IMR-90 (cell line): ENCODE results near the gene LMOD2. TPM values are rescaled to one million over a fixed set of nuclear protein-coding genes. Genes with fewer than 3 reads are reported as not detected.

Experiments used
- ATAC-seq: fragments of 200-7000 bp; cut with Tn5 transposase; 2 replicates; pipeline ENCODE4 v1.9.1; 2020; ENCODE audit warnings: low read depth, mild to moderate bottlenecking, moderate library complexity
- BruUV-seq: library from RNA; stranded (reverse); fragments of 400-500 nt; replicated peaks from 2 replicates; lab custom pipeline; 2021; lab: Mats Ljungman, UMichigan
- CTCF ChIA-PET: fragments of 300-600 bp; formaldehyde crosslinking; extraction: SDS; loops from one replicate; lab custom pipeline; 2021; ENCODE audit warnings: antibody characterized with exemption; lab: Yijun Ruan, JAX
- POLR2A ChIA-PET: fragments of 300-600 bp; sonication (Branson Sonifier 250); formaldehyde crosslinking; loops from one replicate; lab custom pipeline; 2022; ENCODE audit warnings: antibody characterized with exemption; ENCODE audit not compliant: unreplicated experiment; lab: Charles Lee
- DNase-seq: peaks from one replicate; pipeline ENCODE4 v3.0.0; 2013
- H2AFZ ChIP-seq: replicated peaks from 2 replicates; pipeline ENCODE3; 2013; ENCODE audit warnings: low read length, mild to moderate bottlenecking; ENCODE audit not compliant: poor library complexity
- H2AK5ac ChIP-seq: 2 replicates; pipeline ENCODE4 v1.6.1; 2013; ENCODE audit warnings: low read depth, low read length, inconsistent platforms
- H2AK9ac ChIP-seq: replicated peaks from 2 replicates; pipeline ENCODE3; 2013; ENCODE audit warnings: mild to moderate bottlenecking, low read depth, low read length, moderate library complexity; ENCODE audit not compliant: poor library complexity
- H2BK120ac ChIP-seq: 2 replicates; pipeline ENCODE4 v1.6.1; 2013; ENCODE audit warnings: low read depth, low read length, inconsistent platforms
- H2BK15ac ChIP-seq: 3 replicates; pipeline ENCODE4 v1.6.1; 2013; ENCODE audit warnings: low read depth, low read length, inconsistent platforms
- H2BK20ac ChIP-seq: 2 replicates; pipeline ENCODE4 v1.6.1; 2013; ENCODE audit warnings: low read depth, mild to moderate bottlenecking, inconsistent platforms, low read length, moderate library complexity
- H2BK5ac ChIP-seq: 2 replicates; pipeline ENCODE4 v1.6.1; 2013; ENCODE audit warnings: mild to moderate bottlenecking, low read depth, low read length, inconsistent platforms; ENCODE audit not compliant: poor library complexity, severe bottlenecking
- H3K14ac ChIP-seq: replicated peaks from 2 replicates; pipeline ENCODE4 v1.6.1; 2013; ENCODE audit warnings: low read depth, low read length, inconsistent platforms
- H3K18ac ChIP-seq: 2 replicates; pipeline ENCODE4 v1.6.1; 2013; ENCODE audit warnings: low read depth, low read length, control low read depth
- H3K23ac ChIP-seq: 2 replicates; pipeline ENCODE4 v1.6.1; 2013; ENCODE audit warnings: low read depth, low read length, inconsistent platforms
- H3K27ac ChIP-seq: 2 replicates; pipeline ENCODE4 v1.5.1; 2013; ENCODE audit warnings: mild to moderate bottlenecking, control low read depth, low read length; ENCODE audit not compliant: insufficient read depth
- H3K27me3 ChIP-seq: 2 replicates; pipeline ENCODE4 v1.6.1; 2013; ENCODE audit warnings: low read length; ENCODE audit not compliant: control insufficient read depth, insufficient read depth
- H3K36me3 ChIP-seq: 2 replicates; pipeline ENCODE4 v1.6.1; 2013; ENCODE audit warnings: low read length, mixed read lengths; ENCODE audit not compliant: control insufficient read depth, insufficient read depth
- H3K4ac ChIP-seq: 2 replicates; pipeline ENCODE4 v1.6.1; 2013; ENCODE audit warnings: low read depth, low read length, inconsistent platforms
- H3K4me1 ChIP-seq: 2 replicates; pipeline ENCODE4 v1.6.1; 2013; ENCODE audit warnings: low read length, mixed read lengths; ENCODE audit not compliant: control insufficient read depth, insufficient read depth
- H3K4me2 ChIP-seq: 2 replicates; pipeline ENCODE4 v1.6.1; 2013; ENCODE audit warnings: low read depth, mild to moderate bottlenecking, control low read depth, low read length, moderate library complexity
- H3K4me3 ChIP-seq: 2 replicates; pipeline ENCODE4 v1.5.1; 2013; ENCODE audit warnings: low read depth, mild to moderate bottlenecking, control low read depth, low read length, moderate library complexity; ENCODE audit not compliant: insufficient read depth
- H3K56ac ChIP-seq: 2 replicates; pipeline ENCODE4 v1.6.1; 2013; ENCODE audit warnings: low read length, inconsistent platforms; ENCODE audit not compliant: insufficient read depth; ENCODE audit errors: extremely low read depth
- H3K79me1 ChIP-seq, 2 experiments: 2 replicates each; pipeline ENCODE4 v1.6.1; 2013; ENCODE audit warnings: low read length in 2 of 2, inconsistent platforms in 1 of 2, low read depth in 1 of 2
- H3K9ac ChIP-seq: 2 replicates; pipeline ENCODE4 v1.6.1; 2013; ENCODE audit warnings: low read depth, low read length, control low read depth
- H3K9me1 ChIP-seq: 2 replicates; pipeline ENCODE4 v1.6.1; 2013; ENCODE audit warnings: low read length, inconsistent platforms; ENCODE audit not compliant: insufficient read depth
- H3K9me3 ChIP-seq: 2 replicates; pipeline ENCODE4 v1.6.1; 2013; ENCODE audit warnings: low read length; ENCODE audit not compliant: control insufficient read depth, insufficient read depth
- H4K20me1 ChIP-seq: 2 replicates; pipeline ENCODE4 v1.6.1; 2013; ENCODE audit warnings: low read length, inconsistent platforms; ENCODE audit not compliant: insufficient read depth
- H4K5ac ChIP-seq: 2 replicates; pipeline ENCODE4 v1.6.1; 2013; ENCODE audit warnings: mild to moderate bottlenecking, low read depth, low read length, control low read depth
- H4K8ac ChIP-seq, 2 experiments: 2 replicates each; pipeline ENCODE4 v1.6.1; 2013; ENCODE audit warnings: low read depth in 2 of 2, low read length in 2 of 2, control low read depth in 1 of 2, inconsistent platforms in 1 of 2
- H4K91ac ChIP-seq: 2 replicates; pipeline ENCODE4 v1.6.1; 2013; ENCODE audit warnings: low read depth, low read length, inconsistent platforms; ENCODE audit not compliant: insufficient read depth
- BHLHE40 ChIP-seq: fragments of 150-350 bp; IDR thresholded peaks from 2 replicates; pipeline ENCODE4 v1.6.1; 2016; ENCODE audit warnings: mild to moderate bottlenecking, low read depth, low read length
- CEBPB ChIP-seq: IDR thresholded peaks from 2 replicates; pipeline ENCODE4 v1.6.1; 2012; ENCODE audit warnings: low read depth, low read length, improper control_type of control experiment
- CHD1 ChIP-seq: IDR thresholded peaks from 2 replicates; pipeline ENCODE4 v1.6.1; 2012; ENCODE audit warnings: low read depth, low read length, improper control_type of control experiment
- FOS ChIP-seq: fragments of 150-350 bp; IDR thresholded peaks from 2 replicates; pipeline ENCODE4 v1.6.1; 2016; ENCODE audit warnings: low read depth, low read length
- MAZ ChIP-seq: IDR thresholded peaks from 2 replicates; pipeline ENCODE4 v1.6.1; 2012; ENCODE audit warnings: low read depth, mild to moderate bottlenecking, low read length, improper control_type of control experiment, moderate library complexity, borderline replicate concordance
- MXI1 ChIP-seq: IDR thresholded peaks from 2 replicates; pipeline ENCODE4 v1.6.1; 2012; ENCODE audit warnings: low read depth, mild to moderate bottlenecking, low read length, moderate library complexity, borderline replicate concordance
- NFE2L2 ChIP-seq: fragments of 150-350 bp; IDR thresholded peaks from 2 replicates; pipeline ENCODE4 v1.6.1; 2016; ENCODE audit warnings: low read depth, mild to moderate bottlenecking, low read length
- POLR2A ChIP-seq: IDR thresholded peaks from 2 replicates; pipeline ENCODE4 v1.6.1; 2012; ENCODE audit warnings: mild to moderate bottlenecking, low read depth, low read length
- SMC3 ChIP-seq: fragments of 150-350 bp; IDR thresholded peaks from 2 replicates; pipeline ENCODE4 v1.6.1; 2016; ENCODE audit warnings: low read depth, mild to moderate bottlenecking, antibody characterized with exemption, low read length, moderate library complexity
- WGBS, 2 experiments: methylation state at CpG; one replicate each; pipeline versions ENCODE4 v1.1.5 to v1.1.7; 2013; ENCODE audit warnings: missing lambda C conversion rate in 2 of 2; ENCODE audit not compliant: insufficient read length in 1 of 2; ENCODE audit errors: extremely low coverage in 2 of 2; 5-methylcytosine and 5-hydroxymethylcytosine counted together
- dilution Hi-C: fragments of 300-500 bp; cut with HindIII; formaldehyde crosslinking; loops from one replicate; pipeline ENCODE4 v1.14.3; 2018; ENCODE audit warnings: low sequenced_read_pairs; ENCODE audit not compliant: unreplicated experiment
- in situ Hi-C: fragments of 300-500 bp; cut with MboI; formaldehyde crosslinking; loops from 3 replicates; pipeline ENCODE4 v1.14.3; 2019; ENCODE audit warnings: low sequenced_read_pairs, inconsistent platforms, mixed read lengths
- intact Hi-C: fragments of 100-400 bp; cut with micrococcal nuclease; formaldehyde crosslinking; loops from 2 replicates; pipeline ENCODE4 v1.10.0; 2022
- polyA plus RNA-seq, 3 experiments: library from polyadenylated mRNA; depleted of rRNA; stranded (reverse); fragments of >200 nt; gene quantifications; 2 replicates each; pipeline ENCODE4 v1.2.3, GENCODE V29; 2012; ENCODE audit warnings: low replicate concordance in 1 of 3
- total RNA-seq: library from RNA; depleted of rRNA; stranded (reverse); fragments of >200 nt; gene quantifications from 2 replicates; pipeline ENCODE4 v1.2.3, GENCODE V29; 2012
- TF ChIP-seq, protein P1 (sequence below): fragments of 150-350 bp; IDR thresholded peaks from 2 replicates; pipeline ENCODE4 v1.6.1; 2016; ENCODE audit warnings: low read depth, mild to moderate bottlenecking, low read length, moderate library complexity, borderline replicate concordance
- TF ChIP-seq, protein P2 (sequence below): conservative IDR thresholded peaks from 2 replicates; pipeline ENCODE4 v1.5.1; 2012; ENCODE audit warnings: mild to moderate bottlenecking, low read depth, low read length, improper control_type of control experiment

Gene LMOD2
- total and polyA plus RNA-seq, 2 of the 4 experiments (the other 2 are of a cell fraction), result not detected

DNA sequence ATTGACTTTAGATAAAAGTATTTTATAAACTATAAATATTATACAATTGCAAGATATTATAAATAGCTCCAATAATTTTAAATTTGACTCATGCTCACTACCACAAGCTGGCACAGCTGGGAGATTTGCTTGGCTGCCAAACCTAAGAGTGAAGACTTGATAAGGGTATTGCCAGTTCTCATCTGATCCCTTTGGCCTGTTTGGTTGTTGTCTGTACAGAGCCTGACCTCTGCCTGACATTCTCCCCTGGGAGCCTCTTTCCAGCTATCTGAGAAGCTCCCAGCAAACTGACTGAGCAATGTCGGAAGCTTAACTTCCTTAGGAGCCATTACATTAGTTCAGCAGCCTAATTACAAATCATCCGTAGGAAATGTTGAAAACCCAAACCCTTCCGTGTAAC lies 10.2 kb upstream of the LMOD2 start:
- POLR2A ChIA-PET, result no interaction called here

More for the DNA sequence above, 10.2 kb upstream of the LMOD2 start:
- H4K8ac ChIP-seq, result no peak overlapping the region
- dilution Hi-C loops (no loop called here), intact Hi-C loops (no loop called here), in situ Hi-C loops (loop anchor here (25.0 kb wide), 1 partner anchor 217 kb away; no protein-coding TSS in a partner anchor)
- peaks cover 7% of the 10 kb centered on the region for H3K27me3 ChIP-seq
- no peaks in the 10 kb centered on the region for H3K9me1 ChIP-seq
- H3K4me1 ChIP-seq, result peaks cover 3% of the 10 kb centered on the region; the same call in 1 of the 2 replicates
- H2BK5ac ChIP-seq, result no peak overlapping the region
- no peaks in the 10 kb centered on the region for H4K20me1 ChIP-seq
- H3K4ac ChIP-seq, result no peak overlapping the region
- no peak overlapping the region for H3K56ac ChIP-seq
- TF ChIP-seq MXI1, result no peak
- no peak for TF ChIP-seq SMC3
- TF ChIP-seq POLR2A, result no peak
- TF ChIP-seq CEBPB, result no peak
- no peak for TF ChIP-seq MAZ
- TF ChIP-seq, protein P1, sequence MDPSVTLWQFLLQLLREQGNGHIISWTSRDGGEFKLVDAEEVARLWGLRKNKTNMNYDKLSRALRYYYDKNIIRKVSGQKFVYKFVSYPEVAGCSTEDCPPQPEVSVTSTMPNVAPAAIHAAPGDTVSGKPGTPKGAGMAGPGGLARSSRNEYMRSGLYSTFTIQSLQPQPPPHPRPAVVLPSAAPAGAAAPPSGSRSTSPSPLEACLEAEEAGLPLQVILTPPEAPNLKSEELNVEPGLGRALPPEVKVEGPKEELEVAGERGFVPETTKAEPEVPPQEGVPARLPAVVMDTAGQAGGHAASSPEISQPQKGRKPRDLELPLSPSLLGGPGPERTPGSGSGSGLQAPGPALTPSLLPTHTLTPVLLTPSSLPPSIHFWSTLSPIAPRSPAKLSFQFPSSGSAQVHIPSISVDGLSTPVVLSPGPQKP, result no peak
- TF ChIP-seq NFE2L2, result no peak
- TF ChIP-seq BHLHE40, result no peak
- no peak for TF ChIP-seq FOS
- TF ChIP-seq, protein P2, sequence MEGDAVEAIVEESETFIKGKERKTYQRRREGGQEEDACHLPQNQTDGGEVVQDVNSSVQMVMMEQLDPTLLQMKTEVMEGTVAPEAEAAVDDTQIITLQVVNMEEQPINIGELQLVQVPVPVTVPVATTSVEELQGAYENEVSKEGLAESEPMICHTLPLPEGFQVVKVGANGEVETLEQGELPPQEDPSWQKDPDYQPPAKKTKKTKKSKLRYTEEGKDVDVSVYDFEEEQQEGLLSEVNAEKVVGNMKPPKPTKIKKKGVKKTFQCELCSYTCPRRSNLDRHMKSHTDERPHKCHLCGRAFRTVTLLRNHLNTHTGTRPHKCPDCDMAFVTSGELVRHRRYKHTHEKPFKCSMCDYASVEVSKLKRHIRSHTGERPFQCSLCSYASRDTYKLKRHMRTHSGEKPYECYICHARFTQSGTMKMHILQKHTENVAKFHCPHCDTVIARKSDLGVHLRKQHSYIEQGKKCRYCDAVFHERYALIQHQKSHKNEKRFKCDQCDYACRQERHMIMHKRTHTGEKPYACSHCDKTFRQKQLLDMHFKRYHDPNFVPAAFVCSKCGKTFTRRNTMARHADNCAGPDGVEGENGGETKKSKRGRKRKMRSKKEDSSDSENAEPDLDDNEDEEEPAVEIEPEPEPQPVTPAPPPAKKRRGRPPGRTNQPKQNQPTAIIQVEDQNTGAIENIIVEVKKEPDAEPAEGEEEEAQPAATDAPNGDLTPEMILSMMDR, result no peak
- TF ChIP-seq CHD1, result no peak
- no peak overlapping the region for H3K23ac ChIP-seq
- no peak overlapping the region for H4K5ac ChIP-seq
- no peaks in the 10 kb centered on the region for H3K9me3 ChIP-seq
- H3K4me2 ChIP-seq, result no peak overlapping the region
- no peak overlapping the region for H3K4me3 ChIP-seq
- no peak overlapping the region for H2AK9ac ChIP-seq
- no peak overlapping the region for H2AFZ ChIP-seq
- H2AK5ac ChIP-seq, result no peak overlapping the region
- H2BK20ac ChIP-seq, result no peak overlapping the region
- no peak overlapping the region for H3K27ac ChIP-seq
- H3K14ac ChIP-seq, result no peak overlapping the region
- H3K79me1 ChIP-seq, result no peaks in the 10 kb centered on the region
- no peak for DNase-seq
- H3K36me3 ChIP-seq, result no peaks in the 10 kb centered on the region
- no peak overlapping the region for H4K91ac ChIP-seq
- H3K18ac ChIP-seq, result no peak overlapping the region
- no peak overlapping the region for H2BK15ac ChIP-seq
- no CpG with 5 or more reads among the region's 3 CpGs for WGBS, 2 experiments
- H2BK120ac ChIP-seq, result no peak overlapping the region
- CTCF ChIA-PET, result interaction anchor here (0.8 kb wide), 1 partner anchor 227 kb away, joined by 3 read pairs; no protein-coding TSS in a partner anchor
- no TSS peak for BruUV-seq
- no peak overlapping the region for H3K9ac ChIP-seq
- ATAC-seq, result no peak
